Astrocyte (in vitro differentiated cells and primary cell): Measurements from ENCODE around the gene FEV. TPM values are rescaled to one million over a fixed set of nuclear protein-coding genes. Genes with fewer than 3 reads are reported as not detected.

ENCODE experiments used
- DNase-seq: peaks from one replicate; pipeline ENCODE4 v3.0.0-alpha.2; 2010; ENCODE audit warnings: low read depth
- FAIRE-seq: peaks from 2 replicates; lab custom pipeline; 2011; peaks lifted over from hg19 to GRCh38; lab: Jason Lieb, UNC
- H2AFZ ChIP-seq: 2 replicates; pipeline ENCODE4 v1.6.0; 2012; ENCODE audit warnings: low read depth, low read length, inconsistent platforms
- H3K27ac ChIP-seq: 2 replicates; pipeline ENCODE4 v1.5.1; 2011; ENCODE audit warnings: low read depth, low read length, inconsistent platforms
- H3K27me3 ChIP-seq: 2 replicates; pipeline ENCODE4 v1.6.0; 2011; ENCODE audit warnings: low read length, inconsistent platforms; ENCODE audit not compliant: insufficient read depth
- H3K36me3 ChIP-seq: 2 replicates; pipeline ENCODE4 v1.5.1; 2011; ENCODE audit warnings: low read length, inconsistent platforms; ENCODE audit not compliant: insufficient read depth
- H3K4me1 ChIP-seq: 2 replicates; pipeline ENCODE4 v1.5.1; 2011; ENCODE audit warnings: low read length, inconsistent platforms; ENCODE audit not compliant: insufficient read depth
- H3K4me2 ChIP-seq: 2 replicates; pipeline ENCODE4 v1.6.0; 2012; ENCODE audit warnings: low read length, inconsistent platforms
- H3K4me3 ChIP-seq: 2 replicates; pipeline ENCODE4 v1.5.1; 2011; ENCODE audit warnings: low read depth, mild to moderate bottlenecking, low read length, inconsistent platforms; ENCODE audit not compliant: insufficient read depth
- H3K79me2 ChIP-seq: 2 replicates; pipeline ENCODE4 v1.6.0; 2012; ENCODE audit warnings: mild to moderate bottlenecking, low read length, inconsistent platforms; ENCODE audit not compliant: insufficient read depth
- H3K9ac ChIP-seq: 2 replicates; pipeline ENCODE4 v1.6.0; 2012; ENCODE audit warnings: mild to moderate bottlenecking, low read length, inconsistent platforms
- H3K9me3 ChIP-seq: 2 replicates; pipeline ENCODE4 v1.5.1; 2012; ENCODE audit warnings: low read depth, mild to moderate bottlenecking, low read length, inconsistent platforms; ENCODE audit not compliant: insufficient read depth
- H4K20me1 ChIP-seq: 2 replicates; pipeline ENCODE4 v1.6.0; 2012; ENCODE audit warnings: low read length, inconsistent platforms; ENCODE audit not compliant: insufficient read depth
- H3K27ac Mint-ChIP-seq: one replicate; pipeline ENCODE4 v1.8.0; 2021; ENCODE audit warnings: mild to moderate bottlenecking, mixed read lengths; ENCODE audit not compliant: unreplicated experiment
- H3K27me3 Mint-ChIP-seq: one replicate; pipeline ENCODE4 v1.8.0; 2021; ENCODE audit warnings: low read depth, mixed read lengths; ENCODE audit not compliant: unreplicated experiment
- H3K36me3 Mint-ChIP-seq: one replicate; pipeline ENCODE4 v1.8.0; 2021; ENCODE audit warnings: low read depth, mixed read lengths; ENCODE audit not compliant: unreplicated experiment
- H3K4me1 Mint-ChIP-seq: one replicate; pipeline ENCODE4 v1.8.0; 2021; ENCODE audit warnings: low read depth, mixed read lengths; ENCODE audit not compliant: unreplicated experiment
- H3K4me3 Mint-ChIP-seq: one replicate; pipeline ENCODE4 v1.8.0; 2021; ENCODE audit warnings: mild to moderate bottlenecking, moderate library complexity, mixed read lengths; ENCODE audit not compliant: unreplicated experiment
- H3K9me3 Mint-ChIP-seq: one replicate; pipeline ENCODE4 v1.8.0; 2021; ENCODE audit warnings: mild to moderate bottlenecking, mixed read lengths; ENCODE audit not compliant: unreplicated experiment
- CTCF ChIP-seq: IDR thresholded peaks from 2 replicates; pipeline ENCODE4 v1.5.1; 2011; ENCODE audit warnings: low read depth, mild to moderate bottlenecking, inconsistent platforms, low read length, moderate library complexity; ENCODE audit not compliant: insufficient read depth
- EZH2 ChIP-seq: IDR thresholded peaks from 2 replicates; pipeline ENCODE4 v1.6.1; 2012; ENCODE audit warnings: mild to moderate bottlenecking, low read length, inconsistent platforms; ENCODE audit not compliant: insufficient read depth
- total RNA-seq: library from RNA; stranded (reverse); gene quantifications from 2 replicates; pipeline ENCODE4 v1.2.1, GENCODE V29; 2021

Gene FEV
- total RNA-seq, 1 donor from 2014 or later, result not detected

DNA sequence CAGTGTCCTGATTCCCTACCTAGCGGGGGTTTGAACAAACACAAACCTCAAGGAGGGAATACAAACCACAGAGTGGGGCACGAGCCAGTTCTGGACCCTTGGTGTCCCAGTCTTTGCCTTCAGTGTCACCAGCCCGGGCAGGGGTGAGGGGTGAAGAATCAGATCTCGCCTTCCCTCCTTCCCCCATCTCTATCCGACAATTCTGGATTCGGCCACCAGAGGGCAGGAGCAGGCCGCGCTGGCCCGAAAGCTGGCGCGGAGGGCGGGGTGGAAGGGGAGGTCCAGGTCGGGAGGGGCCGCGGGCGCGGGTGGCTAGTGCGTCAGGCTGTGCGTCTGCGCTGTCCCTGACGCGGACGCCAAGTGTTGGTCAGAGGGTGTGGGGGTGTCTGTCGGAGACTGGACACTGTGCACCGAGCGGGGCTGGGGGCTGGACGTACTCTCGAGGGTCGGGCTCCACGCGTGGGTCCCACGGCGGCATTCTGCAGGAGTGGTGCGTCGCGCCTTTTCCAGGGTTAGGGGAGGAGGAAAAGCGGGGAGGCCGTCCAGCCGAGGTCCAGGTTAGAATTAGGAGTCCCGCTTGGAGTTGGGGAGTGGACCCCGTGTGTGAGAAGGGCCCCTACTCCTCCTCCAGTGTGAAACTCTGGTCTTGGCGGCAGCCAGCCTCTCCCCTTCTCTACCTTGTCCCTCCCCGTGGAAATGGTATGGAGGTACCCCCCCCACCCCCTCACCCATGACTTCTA lies 11.2 kb upstream of the FEV start:
- Histone ChIP-seq H3K27ac (no peak overlapping the region), H3K36me3 (no peaks in the 10 kb centered on the region), H2AFZ (peak overlapping the region; percentile 55), H3K79me2 (no peaks in the 10 kb centered on the region), H4K20me1 (peaks cover 6% of the 10 kb centered on the region), H3K4me1 (peaks cover 9% of the 10 kb centered on the region), H3K27me3 (peaks cover 79% of the 10 kb centered on the region), H3K9me3 (no peaks in the 10 kb centered on the region), H3K4me2 (peak overlapping the region; percentile 84), H3K9ac (no peak overlapping the region), H3K4me3 (no peak overlapping the region)
- H3K36me3 Mint-ChIP-seq, result no peaks in the 10 kb centered on the region
- H3K9me3 Mint-ChIP-seq, result peaks cover 5% of the 10 kb centered on the region
- FAIRE-seq (no peak), DNase-seq (peak; percentile 60)
- peak overlapping the region; percentile 45 for H3K4me3 Mint-ChIP-seq
- H3K27ac Mint-ChIP-seq, result no peak overlapping the region
- TF ChIP-seq CTCF, result peak; percentile 62
- peak; percentile 35 for TF ChIP-seq EZH2
- H3K4me1 Mint-ChIP-seq, result peaks cover 4% of the 10 kb centered on the region
- peaks cover 82% of the 10 kb centered on the region for H3K27me3 Mint-ChIP-seq

DNA sequence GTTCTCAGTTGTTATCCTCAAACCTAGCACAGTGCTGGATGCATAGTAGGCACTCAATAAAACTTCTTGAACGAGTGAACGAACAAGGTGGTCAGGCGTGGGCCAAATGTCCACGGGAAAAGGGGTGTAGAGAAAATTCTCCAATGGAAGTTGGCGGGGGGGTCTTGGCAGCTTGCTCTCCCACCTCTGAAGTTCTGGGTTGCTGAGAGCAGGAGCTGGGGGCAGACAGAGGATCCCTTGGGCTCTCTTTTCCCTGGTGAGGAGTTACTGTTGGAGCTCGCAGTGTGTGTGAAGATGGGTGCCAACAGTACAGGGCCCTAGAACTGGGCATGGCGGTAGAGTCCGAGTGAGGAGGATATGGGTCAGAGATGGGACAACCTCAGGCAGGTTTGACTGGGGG lies 10.6 kb upstream of the FEV start:
- H3K36me3 Mint-ChIP-seq, result no peaks in the 10 kb centered on the region
- H3K4me3 Mint-ChIP-seq, result peak overlapping the region; percentile 45
- H3K27ac ChIP-seq, result no peak overlapping the region
- no peak overlapping the region for H3K4me3 ChIP-seq
- TF ChIP-seq EZH2 (peak; percentile 41), CTCF (no peak)
- peaks cover 9% of the 10 kb centered on the region for H3K4me1 ChIP-seq
- H3K27ac Mint-ChIP-seq, result no peak overlapping the region
- no peak overlapping the region for H3K9ac ChIP-seq
- H3K4me2 ChIP-seq, result peak overlapping the region; percentile 84
- H3K9me3 Mint-ChIP-seq, result peaks cover 5% of the 10 kb centered on the region
- no peaks in the 10 kb centered on the region for H3K9me3 ChIP-seq
- H4K20me1 ChIP-seq, result peaks cover 6% of the 10 kb centered on the region
- no peak overlapping the region for H2AFZ ChIP-seq
- no peaks in the 10 kb centered on the region for H3K36me3 ChIP-seq
- no peaks in the 10 kb centered on the region for H3K79me2 ChIP-seq
- H3K27me3 Mint-ChIP-seq, result peaks cover 82% of the 10 kb centered on the region
- peaks cover 4% of the 10 kb centered on the region for H3K4me1 Mint-ChIP-seq
- FAIRE-seq (no peak), DNase-seq (no peak)
- peaks cover 79% of the 10 kb centered on the region for H3K27me3 ChIP-seq
